ENCODE measurements around the gene GPC6.
"Not testable (repeated sequence)": the region's sequence is repeated elsewhere in the genome, so short reads cannot be mapped to it uniquely, and the experiment has no call there.

GPC6 gene

DNA sequence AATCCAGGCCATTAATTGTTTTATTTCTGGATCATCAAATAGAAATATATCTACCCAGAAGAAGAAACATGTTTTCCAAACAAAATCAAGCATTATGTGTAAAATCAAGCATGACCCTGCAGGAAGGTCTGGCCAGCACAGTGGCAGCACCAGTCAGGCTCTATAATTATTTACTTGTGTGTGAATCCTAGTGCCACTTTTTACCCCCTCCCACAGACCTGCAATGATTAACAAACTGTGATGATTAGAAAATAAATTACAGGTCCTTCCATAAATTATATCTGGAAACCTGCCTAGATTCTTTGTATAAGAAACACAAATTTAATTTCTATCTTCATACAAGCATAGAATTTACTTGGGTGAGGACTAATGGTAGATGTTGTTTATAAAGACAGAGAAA, 186.1 kb downstream of the GPC6 start:
- H3K4me3 ChIP-seq, result no peak overlapping the region
- no peak overlapping the region for H3K27ac ChIP-seq

DNA sequence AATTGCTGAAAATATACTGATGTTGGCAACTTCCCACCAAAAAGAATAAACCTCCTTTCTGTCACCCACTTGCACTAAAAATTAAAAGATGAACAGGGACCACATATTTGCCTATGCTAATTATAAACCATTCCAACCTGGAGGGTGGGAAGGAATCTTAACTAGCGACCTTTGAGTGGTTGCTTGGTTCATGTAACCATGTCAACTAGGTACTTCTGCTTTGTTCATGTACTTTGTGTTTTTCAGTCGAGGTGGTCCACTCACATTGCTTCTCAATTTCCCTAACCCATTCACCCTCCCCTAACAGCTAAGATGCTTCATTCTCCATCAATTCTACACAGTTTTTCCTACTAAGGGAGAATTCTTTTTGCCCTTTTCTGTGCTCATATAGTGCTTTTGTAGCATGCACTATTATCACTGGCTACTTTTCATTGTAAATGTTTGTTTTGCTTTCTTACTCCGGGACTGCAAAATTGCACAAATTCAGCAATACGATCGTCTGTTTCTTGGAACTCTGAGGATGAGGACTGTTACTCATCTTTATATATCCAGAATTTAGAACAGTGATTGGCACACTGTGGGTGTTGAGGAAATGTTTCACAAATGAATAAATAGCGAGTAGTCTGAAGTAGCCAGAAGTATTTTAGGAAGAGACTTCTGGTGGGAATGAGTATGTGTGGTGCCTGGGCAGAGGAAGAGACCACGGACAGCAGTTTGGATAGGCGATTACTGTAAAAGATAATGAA, 187.5 kb downstream of the GPC6 start:
- no peak overlapping the region for H3K27ac ChIP-seq
- no peak overlapping the region for H3K4me3 ChIP-seq

DNA sequence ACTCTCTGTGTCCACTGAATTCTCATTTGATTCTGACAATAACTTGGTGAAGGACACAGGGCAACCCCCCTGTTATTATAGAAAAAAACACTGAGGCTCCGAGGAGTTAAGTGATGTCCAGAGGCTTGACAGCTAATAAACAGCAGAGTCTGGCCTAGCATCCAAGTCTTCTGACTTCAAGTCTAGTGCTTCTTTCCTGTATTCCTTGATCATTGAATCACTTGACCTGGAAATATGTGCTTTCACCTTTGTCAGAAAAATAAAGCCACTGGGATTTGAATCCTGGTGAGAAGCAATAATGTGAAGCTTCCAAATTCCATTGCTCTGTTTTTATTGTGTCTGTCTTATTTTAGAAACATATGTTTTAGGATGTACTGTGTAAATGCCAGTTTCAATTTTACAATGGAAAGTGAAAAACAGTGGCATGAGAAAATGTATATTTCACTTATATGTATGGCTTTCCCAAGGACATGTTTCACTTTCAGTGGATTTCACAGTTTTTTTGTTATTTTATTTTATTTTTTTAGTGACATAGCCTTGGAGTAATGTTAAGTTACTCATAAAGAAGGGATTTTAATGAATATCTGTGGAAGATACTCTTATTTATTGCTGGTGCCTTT, 190.2 kb downstream of the GPC6 start:
- Histone ChIP-seq H3K27ac (no peak overlapping the region), H3K4me3 (no peak overlapping the region)

- no peak overlapping the region for H3K27ac ChIP-seq
- no peak overlapping the region for H3K4me3 ChIP-seq
These were observed 191.8 kb downstream of the GPC6 start for GRCh38 chr13:93418398-93418797.

DNA sequence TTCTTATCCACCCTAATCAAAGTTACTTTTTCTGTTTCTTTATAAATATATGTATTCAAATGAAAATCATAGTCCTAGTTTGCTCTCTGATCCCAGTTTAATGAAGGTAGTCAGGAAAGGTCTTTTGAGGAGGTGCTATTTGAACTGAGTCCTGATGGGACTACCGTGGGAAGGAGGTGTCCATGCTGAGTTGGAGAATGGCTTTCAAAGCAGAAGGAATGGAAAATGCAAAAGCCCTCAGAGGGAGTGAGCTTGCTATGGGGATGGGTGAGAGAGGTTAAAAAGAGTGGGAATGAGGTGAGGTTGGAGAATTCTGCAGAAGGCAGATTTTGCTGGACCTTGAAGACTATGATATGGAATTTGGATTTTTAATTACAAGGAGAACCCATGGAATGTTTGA, 193.6 kb downstream of the GPC6 start:
- Histone ChIP-seq H3K4me3 (no peak overlapping the region), H3K27ac (no peak overlapping the region)

DNA sequence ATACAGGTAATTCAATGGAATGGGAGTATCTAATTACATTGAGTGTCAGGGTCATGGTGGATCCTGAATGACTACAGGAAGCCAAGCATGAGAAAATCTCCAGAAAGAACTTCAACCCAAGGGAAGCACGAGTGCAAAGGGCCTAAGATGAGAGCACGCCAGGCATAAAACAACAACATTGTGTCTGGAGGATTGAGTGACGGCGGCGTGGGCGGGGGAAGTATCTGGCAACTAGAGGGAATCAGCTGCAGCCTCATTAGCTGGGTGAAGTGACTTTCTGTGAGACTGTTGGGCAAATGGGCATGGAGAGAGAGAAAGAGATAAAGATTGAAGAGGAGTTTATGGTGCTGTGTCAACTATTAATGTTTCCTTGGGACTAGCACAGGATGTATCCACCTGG, 194.3 kb downstream of the GPC6 start:
- Histone ChIP-seq H3K4me3 (no peak overlapping the region), H3K27ac (no peak overlapping the region)

DNA sequence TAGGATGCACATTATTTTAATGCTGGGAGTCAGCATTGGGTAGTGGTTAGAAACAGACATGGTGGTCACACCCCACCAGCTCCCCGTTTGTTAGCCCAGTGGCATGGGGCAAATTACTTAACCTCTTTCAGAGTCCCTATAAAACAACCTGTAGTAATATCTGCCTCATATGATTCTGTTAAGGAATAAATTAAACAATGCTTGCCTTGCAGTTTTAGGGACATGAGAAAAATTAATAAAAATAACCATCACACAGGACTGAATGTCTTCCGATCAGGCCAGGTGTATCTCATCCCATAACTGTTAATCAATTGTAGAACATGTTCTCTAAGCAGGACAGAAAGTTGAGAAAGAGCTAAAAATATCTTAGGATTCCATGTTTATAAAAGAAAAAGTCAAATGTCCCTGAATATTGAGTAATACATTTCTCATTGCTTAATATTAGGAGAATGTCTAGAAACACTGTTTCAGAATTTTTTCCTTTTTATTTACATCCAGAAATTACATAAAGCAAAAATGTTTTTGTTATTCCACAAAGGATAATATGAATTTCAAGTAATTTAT, 196.5 kb downstream of the GPC6 start:
- no peak overlapping the region for H3K27ac ChIP-seq
- H3K4me3 ChIP-seq, result no peak overlapping the region

GRCh38 chr13:93425411-93425810, 198.8 kb downstream of the GPC6 start:
- Histone ChIP-seq H3K27ac (no peak overlapping the region), H3K4me3 (no peak overlapping the region)

- H3K4me3 ChIP-seq, result no peak overlapping the region
- H3K27ac ChIP-seq, result no peak overlapping the region
These were observed 203.8 kb downstream of the GPC6 start for GRCh38 chr13:93430381-93430780.

DNA sequence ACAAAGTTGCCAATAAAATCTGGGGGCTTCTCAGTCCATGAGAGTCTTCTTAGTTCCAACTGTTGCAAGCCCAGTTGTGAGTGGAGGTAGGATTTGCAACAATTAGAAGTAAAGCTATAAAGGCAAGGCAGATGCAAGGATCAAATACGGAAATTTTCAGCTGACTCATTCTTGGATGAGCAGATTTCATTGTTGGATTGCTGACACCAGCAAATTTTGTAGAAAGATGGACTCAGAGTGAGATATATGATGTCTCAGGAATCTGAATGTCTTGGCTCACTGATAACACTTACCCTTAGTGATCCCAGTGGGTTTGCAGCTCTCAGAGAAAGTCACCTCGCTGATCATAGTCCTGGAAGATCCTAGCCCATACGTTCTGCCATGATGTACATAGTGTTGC, 209.0 kb downstream of the GPC6 start:
- Histone ChIP-seq H3K27ac (no peak overlapping the region), H3K4me3 (no peak overlapping the region)

GRCh38 chr13:93437081-93437480, 210.5 kb downstream of the GPC6 start:
- no peak overlapping the region for H3K27ac ChIP-seq
- H3K4me3 ChIP-seq, result no peak overlapping the region

- H3K4me3 ChIP-seq, result no peak overlapping the region
These were observed 219.6 kb downstream of the GPC6 start for GRCh38 chr13:93446238-93446637.

DNA sequence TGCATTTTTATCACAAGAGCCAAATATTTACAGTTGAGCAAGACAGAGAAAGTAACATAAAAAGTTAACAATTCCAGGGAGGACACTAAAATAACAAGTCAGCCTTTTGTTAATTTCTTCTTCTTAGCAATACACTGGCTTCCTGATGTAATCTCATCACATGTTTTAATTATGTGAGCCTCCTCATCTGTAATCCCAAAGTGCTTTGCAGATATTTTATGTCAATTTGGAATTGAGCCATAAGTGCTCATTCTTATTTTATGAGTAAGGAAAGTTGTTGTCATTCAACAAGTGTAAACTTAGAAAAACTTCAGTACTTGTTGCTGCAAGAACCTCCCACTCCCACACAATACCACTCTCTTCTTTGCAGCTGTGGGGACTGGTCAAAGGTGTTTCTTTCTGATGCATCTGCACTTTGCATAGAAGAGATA, 223.6 kb downstream of the GPC6 start:
- no peak overlapping the region for H3K4me3 ChIP-seq
- H3K27ac ChIP-seq, result no peak overlapping the region

More at GRCh38 chr13:93446238-93446637, 219.6 kb downstream of the GPC6 start:
- H3K27ac ChIP-seq, result no peak overlapping the region

- no peak overlapping the region for H3K27ac ChIP-seq
- no peak overlapping the region for H3K4me3 ChIP-seq
These were observed 224.2 kb downstream of the GPC6 start for GRCh38 chr13:93450761-93451160.

GRCh38 chr13:93454676-93455235, 228.1 kb downstream of the GPC6 start:
- not testable (repeated sequence) for H3K27ac ChIP-seq, H3K4me3 ChIP-seq

DNA sequence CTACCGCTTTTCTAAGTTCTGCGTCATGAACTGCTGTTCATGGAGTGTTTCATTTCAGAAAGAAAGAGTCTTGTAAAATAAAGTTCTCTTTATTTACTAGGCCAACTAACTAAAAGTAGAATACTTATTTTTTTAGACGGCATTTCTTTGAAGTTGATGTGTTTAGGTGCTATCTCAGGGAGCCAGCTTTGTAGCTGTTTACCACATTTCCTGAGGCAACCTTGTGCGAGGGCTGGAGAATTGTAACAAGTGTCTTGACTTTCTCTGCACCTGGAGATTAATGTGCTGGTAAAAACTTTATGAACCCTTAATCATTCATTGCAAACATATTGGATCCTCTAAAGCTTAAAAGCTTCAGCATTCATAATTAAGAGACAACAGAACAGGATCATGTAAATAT, 229.3 kb downstream of the GPC6 start:
- Histone ChIP-seq H3K4me3 (no peak overlapping the region), H3K27ac (no peak overlapping the region)

- no peak overlapping the region for H3K27ac ChIP-seq
- H3K4me3 ChIP-seq, result no peak overlapping the region
These were observed 233.4 kb downstream of the GPC6 start for GRCh38 chr13:93460005-93460404.

GRCh38 chr13:93462151-93462550, 235.5 kb downstream of the GPC6 start:
- no peak overlapping the region for H3K27ac ChIP-seq

DNA sequence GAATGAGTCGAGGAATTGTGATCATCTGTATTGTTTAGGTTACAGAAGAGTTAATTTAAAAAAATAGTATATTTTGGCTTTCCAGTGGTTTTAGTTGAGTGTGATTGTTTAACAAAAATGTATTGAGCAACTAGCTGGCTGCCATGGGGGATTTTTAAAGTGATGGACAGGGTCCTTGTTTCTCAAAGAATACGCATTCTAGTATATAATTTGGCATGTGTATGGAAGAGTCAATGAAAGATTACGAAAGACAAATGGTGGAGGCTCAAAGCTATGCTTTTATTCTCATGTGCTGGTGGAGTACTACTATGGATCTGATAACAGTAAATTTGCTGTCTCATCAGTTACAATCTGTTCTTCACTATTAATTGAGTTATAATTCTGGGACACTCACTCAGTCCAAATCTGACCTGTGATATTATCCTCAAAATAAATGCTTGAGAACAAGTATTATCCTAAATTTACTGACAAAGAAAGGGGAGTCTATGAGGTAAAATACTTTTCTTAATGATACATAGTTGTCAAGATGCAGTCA, 240.0 kb downstream of the GPC6 start:
- no peak overlapping the region for H3K27ac ChIP-seq
- no peak overlapping the region for H3K4me3 ChIP-seq

More at GRCh38 chr13:93462151-93462550, 235.5 kb downstream of the GPC6 start:
- H3K4me3 ChIP-seq, result no peak overlapping the region

DNA sequence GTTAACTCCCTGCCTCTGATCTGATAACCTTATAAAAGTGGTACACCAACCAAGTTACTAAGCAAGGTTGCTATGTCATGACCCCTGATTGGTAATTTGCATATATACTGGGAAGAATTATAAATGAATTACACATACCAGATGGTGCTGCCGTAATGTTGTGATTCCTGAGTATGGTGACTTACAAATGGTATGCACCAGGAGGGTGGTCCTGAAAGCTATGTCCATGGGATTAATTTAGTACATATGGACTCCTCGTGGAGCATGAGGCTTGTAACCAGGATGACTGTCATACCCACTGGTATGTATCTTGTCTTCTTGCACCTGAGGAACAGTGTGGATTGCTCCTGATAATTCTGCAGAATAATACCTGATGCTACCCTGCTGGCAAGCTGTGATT, 240.6 kb downstream of the GPC6 start:
- Histone ChIP-seq H3K27ac (no peak overlapping the region), H3K4me3 (no peak overlapping the region)

GRCh38 chr13:93468433-93468832, 241.8 kb downstream of the GPC6 start:
- no peak overlapping the region for H3K4me3 ChIP-seq
- H3K27ac ChIP-seq, result no peak overlapping the region

All from skin epidermis (tissue), 12 donors.